Measurements from ENCODE around the gene CTNNA2.

DNA sequence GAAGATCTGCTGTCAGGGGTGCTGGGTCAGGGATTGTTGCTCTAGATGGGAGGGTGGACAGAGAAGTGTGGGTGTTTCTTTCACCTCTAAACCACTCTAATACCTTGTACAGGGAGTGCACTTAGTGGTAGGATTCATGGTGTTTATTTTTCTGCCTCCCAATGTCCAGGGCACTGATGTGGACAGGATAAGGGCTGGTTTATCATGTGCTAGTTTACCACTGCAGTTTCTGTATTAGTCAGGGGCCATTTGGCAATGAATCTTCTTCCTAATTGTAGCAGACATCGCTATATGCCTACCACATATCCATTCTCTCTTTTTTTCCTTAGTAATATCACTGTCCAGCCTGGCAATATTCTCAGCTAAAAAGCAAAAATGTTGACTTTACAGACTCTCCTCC lies 842.0 kb downstream of the CTNNA2 start:
- TF ChIP-seq, protein P1, sequence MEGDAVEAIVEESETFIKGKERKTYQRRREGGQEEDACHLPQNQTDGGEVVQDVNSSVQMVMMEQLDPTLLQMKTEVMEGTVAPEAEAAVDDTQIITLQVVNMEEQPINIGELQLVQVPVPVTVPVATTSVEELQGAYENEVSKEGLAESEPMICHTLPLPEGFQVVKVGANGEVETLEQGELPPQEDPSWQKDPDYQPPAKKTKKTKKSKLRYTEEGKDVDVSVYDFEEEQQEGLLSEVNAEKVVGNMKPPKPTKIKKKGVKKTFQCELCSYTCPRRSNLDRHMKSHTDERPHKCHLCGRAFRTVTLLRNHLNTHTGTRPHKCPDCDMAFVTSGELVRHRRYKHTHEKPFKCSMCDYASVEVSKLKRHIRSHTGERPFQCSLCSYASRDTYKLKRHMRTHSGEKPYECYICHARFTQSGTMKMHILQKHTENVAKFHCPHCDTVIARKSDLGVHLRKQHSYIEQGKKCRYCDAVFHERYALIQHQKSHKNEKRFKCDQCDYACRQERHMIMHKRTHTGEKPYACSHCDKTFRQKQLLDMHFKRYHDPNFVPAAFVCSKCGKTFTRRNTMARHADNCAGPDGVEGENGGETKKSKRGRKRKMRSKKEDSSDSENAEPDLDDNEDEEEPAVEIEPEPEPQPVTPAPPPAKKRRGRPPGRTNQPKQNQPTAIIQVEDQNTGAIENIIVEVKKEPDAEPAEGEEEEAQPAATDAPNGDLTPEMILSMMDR (IDR thresholded peaks at IDR 0.05; ENCODE audit: low read depth, low read length), result no peak
- no peak for TF ChIP-seq EZH2phosphoT487 (IDR thresholded peaks at IDR 0.05; ENCODE audit: low read depth)

Measured in OCI-LY3 (cell line).